Panc1 (cell line): ENCODE data around the gene NMB. TPM values are rescaled to one million over a fixed set of nuclear protein-coding genes. Genes with fewer than 3 reads are reported as not detected.

Source experiments
- ATAC-seq: fragments of 200-7000 bp; cut with Tn5 transposase; 2 replicates; pipeline ENCODE4 v1.9.1; 2020; ENCODE audit warnings: mild to moderate bottlenecking, moderate library complexity
- BruUV-seq: library from RNA; stranded (reverse); fragments of 400-500 nt; replicated peaks from 2 replicates; lab custom pipeline; 2021; lab: Mats Ljungman, UMichigan
- CTCF ChIA-PET: fragments of 300-600 bp; sonication (Branson Sonifier 250); formaldehyde crosslinking; loops from one replicate; lab custom pipeline; 2022; ENCODE audit warnings: antibody characterized with exemption; lab: Charles Lee
- POLR2A ChIA-PET: fragments of 300-600 bp; sonication (Branson Sonifier 250); formaldehyde crosslinking; loops from one replicate; lab custom pipeline; 2022; ENCODE audit warnings: antibody characterized with exemption; lab: Charles Lee
- DNase-seq: peaks from one replicate; pipeline ENCODE4 v3.0.0-alpha.2; 2010; ENCODE audit warnings: low read depth, low spot score
- H3K27ac ChIP-seq: 2 replicates; pipeline ENCODE4 v1.5.1; 2011; ENCODE audit warnings: mild to moderate bottlenecking, low read length, inconsistent platforms
- H3K27me3 ChIP-seq: fragments of 200-500 bp; sonication (Bioruptor generic); 2 replicates; pipeline ENCODE4 v1.6.0; 2014; ENCODE audit warnings: low read length, inconsistent platforms; ENCODE audit not compliant: control insufficient read depth, insufficient read depth
- H3K36me3 ChIP-seq: fragments of 200-500 bp; sonication (Bioruptor generic); 2 replicates; pipeline ENCODE4 v1.5.1; 2014; ENCODE audit warnings: inconsistent platforms, mild to moderate bottlenecking, low read length, moderate library complexity; ENCODE audit not compliant: control insufficient read depth, insufficient read depth
- H3K4me1 ChIP-seq: 2 replicates; pipeline ENCODE4 v1.5.1; 2011; ENCODE audit warnings: inconsistent platforms, mild to moderate bottlenecking, low read length, moderate library complexity; ENCODE audit not compliant: control insufficient read depth, insufficient read depth
- H3K4me3 ChIP-seq, 2 experiments: 2 replicates each; pipeline ENCODE4 v1.5.1; 2011 to 2012; ENCODE audit warnings: low read depth in 2 of 2, low read length in 2 of 2, mild to moderate bottlenecking in 2 of 2, inconsistent platforms in 1 of 2, moderate library complexity in 1 of 2
- H3K9me3 ChIP-seq: fragments of 200-500 bp; sonication (Bioruptor generic); 2 replicates; pipeline ENCODE4 v1.5.1; 2014; ENCODE audit warnings: low read depth, mild to moderate bottlenecking, inconsistent platforms, low read length, moderate library complexity; ENCODE audit not compliant: control insufficient read depth, insufficient read depth
- CTCF ChIP-seq: fragments of 450-650 bp; IDR thresholded peaks from 2 replicates; pipeline ENCODE4 v1.5.1; 2017; ENCODE audit warnings: mild to moderate bottlenecking
- POLR2AphosphoS5 ChIP-seq: IDR thresholded peaks from 2 replicates; pipeline ENCODE4 v1.6.1; 2012; ENCODE audit warnings: mild to moderate bottlenecking, low read depth, low read length, moderate library complexity
- REST ChIP-seq, 2 experiments: IDR thresholded peaks; 2 replicates each; pipeline ENCODE4 v1.6.1; 2011 to 2012; ENCODE audit warnings: low read depth in 2 of 2, control low read depth in 1 of 2, low read length in 1 of 2, mild to moderate bottlenecking in 1 of 2, moderate library complexity in 1 of 2; ENCODE audit not compliant: insufficient read depth in 1 of 2
- SIN3A ChIP-seq: IDR thresholded peaks from 2 replicates; pipeline ENCODE4 v1.6.1; 2012; ENCODE audit warnings: low read depth, mild to moderate bottlenecking, low read length, moderate library complexity, borderline replicate concordance; ENCODE audit not compliant: insufficient read depth
- TCF7L2 ChIP-seq: IDR thresholded peaks from 2 replicates; pipeline ENCODE4 v1.6.1; 2011; ENCODE audit warnings: mild to moderate bottlenecking, low read depth, low read length, inconsistent platforms
- in situ Hi-C: cut with HindIII; loops from 2 replicates; pipeline ENCODE4 v1.10.0; 2016; ENCODE audit warnings: low sequenced_read_pairs, low pct_unique_long_range_greater_than_20kb
- intact Hi-C: fragments of 100-400 bp; cut with micrococcal nuclease; formaldehyde crosslinking; loops from one replicate; pipeline ENCODE4 v1.10.0; 2022; ENCODE audit not compliant: unreplicated experiment
- total RNA-seq: library from RNA; stranded (reverse); gene quantifications from one replicate; pipeline ENCODE4 v1.2.1, GENCODE V29; 2021; ENCODE audit not compliant: unreplicated experiment

The NMB gene
- total RNA-seq, 1 experiment from 2014 or later, result 9.5 TPM

- POLR2A ChIA-PET, result no interaction called here
- H3K4me3 ChIP-seq, result no peak overlapping the region
- in situ Hi-C loops, result no loop called here
- H3K36me3 ChIP-seq, result peaks cover 18% of the 10 kb centered on the region
- H3K4me1 ChIP-seq, result no peaks in the 10 kb centered on the region
- no peak for TF ChIP-seq CTCF
- ATAC-seq (no peak), DNase-seq (no peak)
- no peaks in the 10 kb centered on the region for H3K27me3 ChIP-seq
- CTCF ChIA-PET, result no interaction called here
- BruUV-seq, result no TSS peak
- no peak overlapping the region for H3K27ac ChIP-seq
- intact Hi-C loops, result no loop called here
- H3K9me3 ChIP-seq, result no peaks in the 10 kb centered on the region
These were observed 10.4 kb upstream of the NMB start for GRCh38 chr15:84668221-84668982.

- in situ Hi-C loops, result no loop called here
- Histone ChIP-seq H3K9me3 (no peaks in the 10 kb centered on the region), H3K36me3 (peaks cover 17% of the 10 kb centered on the region), H3K4me3 (no peak overlapping the region), H3K27me3 (no peaks in the 10 kb centered on the region), H3K27ac (no peak overlapping the region), H3K4me1 (no peaks in the 10 kb centered on the region)
- intact Hi-C loops, result no loop called here
- ATAC-seq, result no peak
- no TSS peak for BruUV-seq
- TF ChIP-seq POLR2AphosphoS5, result no peak
- TF ChIP-seq TCF7L2, result no peak
- no peak for TF ChIP-seq SIN3A
- no peak for TF ChIP-seq REST (IDR thresholded peaks at IDR 0.05; ENCODE audit: insufficient read depth in 1 of 2, low read depth in 2 of 2, low read length in 1 of 2)
- no peak for TF ChIP-seq CTCF
- no peak for DNase-seq
- ChIA-PET POLR2A (no interaction called here), CTCF (interaction anchor here (1.0 kb wide), 1 partner anchor 29 kb away, joined by 8 read pairs; no protein-coding TSS in a partner anchor)
These were observed 8.4 kb upstream of the NMB start for GRCh38 chr15:84666373-84666772.
